Measurements from ENCODE around the gene TKT. TPM values are rescaled to one million over a fixed set of nuclear protein-coding genes. Genes with fewer than 3 reads are reported as not detected.

TKT gene

Small RNAs within 50 kb of the gene (small RNA-seq; reads per million reads assigned to genes)
- gene RF00019 (ENCODE audit: low read depth), result not detected
